CD4-positive, alpha-beta T cell treated with Interleukin-2 at 100 ng/mL for 4 hours (primary cell): ENCODE results near the gene FANCC.
"Not testable (repeated sequence)": the region's sequence is repeated elsewhere in the genome, so short reads cannot be mapped to it uniquely, and the experiment has no call there.

Source experiments
- DNase-seq: peaks from one replicate; pipeline ENCODE4 v3.0.0-alpha.2; 2020; ENCODE audit warnings: low spot score

Gene FANCC

DNA sequence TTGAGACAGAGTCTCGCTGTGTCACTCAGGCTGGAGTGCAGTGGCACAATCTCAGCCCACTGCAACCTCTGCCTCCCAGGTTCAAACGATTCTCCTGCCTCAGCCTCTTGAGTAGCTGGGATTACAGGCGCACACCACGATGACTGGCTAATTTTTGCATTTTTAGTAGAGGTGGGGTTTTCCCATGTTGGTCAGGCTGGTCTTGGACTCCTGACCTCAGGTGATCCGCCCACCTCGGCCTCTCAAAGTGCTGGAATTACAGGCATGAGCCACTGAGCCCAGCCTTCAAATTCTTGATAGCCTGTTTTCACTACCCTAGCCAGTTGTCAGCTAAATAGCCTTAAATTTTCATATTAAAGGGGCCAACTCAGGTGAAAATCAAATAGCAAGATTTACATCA, 11.6 kb upstream of the FANCC start:
- DNase-seq = not testable (repeated sequence)

- DNase-seq = no peak
Measured at GRCh38 chr9:95327239-95327865, 9.8 kb upstream of the FANCC start.

DNA sequence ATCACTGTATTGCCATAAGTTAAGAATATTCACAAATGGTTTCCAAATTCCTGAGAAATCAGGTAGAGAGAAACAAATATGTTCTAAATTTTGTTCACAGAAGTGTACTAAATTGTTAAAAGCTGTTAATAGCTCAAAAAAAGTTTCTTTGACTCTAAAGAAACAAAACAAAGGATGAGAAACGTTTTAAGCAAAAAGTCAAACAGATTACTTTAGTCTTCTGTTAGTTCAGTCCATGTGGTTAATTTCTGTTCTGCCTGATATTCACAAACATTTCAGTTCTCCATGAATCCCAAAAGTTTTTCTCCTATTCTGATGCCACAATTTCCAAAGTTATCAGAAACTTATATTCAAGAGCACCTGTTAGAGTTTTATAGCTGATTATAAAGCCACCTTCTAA, 7.7 kb upstream of the FANCC start:
- no peak for DNase-seq

GRCh38 chr9:95317893-95318211, 343 bp upstream of the FANCC start:
- DNase-seq = no peak

DNA sequence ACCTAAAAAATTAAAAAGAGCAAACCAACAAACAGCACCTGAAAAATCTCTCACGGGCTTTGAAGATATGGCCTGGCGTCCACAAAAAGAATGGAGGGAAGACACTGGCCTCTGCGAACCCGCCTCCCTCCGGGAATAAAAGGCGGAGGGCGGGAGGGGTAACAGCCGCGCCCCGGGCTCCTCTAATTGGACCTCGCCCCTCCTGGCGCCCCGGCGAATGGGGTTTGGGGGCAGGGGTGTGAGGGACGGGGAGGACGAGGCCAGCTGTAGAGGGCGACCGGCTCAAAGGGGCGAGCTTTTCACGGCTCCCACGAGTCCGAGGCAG, 753 bp downstream of the FANCC start:
- no peak for DNase-seq

DNA sequence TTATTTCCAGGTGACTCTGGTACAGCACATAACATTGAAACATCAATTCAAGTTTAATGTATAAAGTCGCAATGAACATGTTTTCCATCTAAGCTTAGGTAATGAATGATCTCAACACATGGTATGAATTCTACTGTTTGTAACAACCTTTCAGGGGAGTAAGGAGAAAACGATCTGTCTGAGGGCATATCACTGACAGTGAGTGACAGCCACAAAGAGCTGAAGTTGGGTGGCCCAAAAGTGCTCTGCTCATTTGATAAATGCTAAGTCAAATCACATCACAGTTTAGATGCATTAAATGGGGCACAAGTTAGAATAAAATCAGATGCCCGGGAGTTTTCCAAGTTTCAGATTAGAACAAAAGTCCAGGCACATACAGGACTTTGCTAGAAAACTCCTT, 1.2 kb downstream of the FANCC start:
- DNase-seq = no peak

- no peak for DNase-seq
Measured at GRCh38 chr9:95315108-95315746, 2.3 kb downstream of the FANCC start.

- no peak for DNase-seq
Measured at GRCh38 chr9:95313010-95313498, 4.5 kb downstream of the FANCC start.

DNA sequence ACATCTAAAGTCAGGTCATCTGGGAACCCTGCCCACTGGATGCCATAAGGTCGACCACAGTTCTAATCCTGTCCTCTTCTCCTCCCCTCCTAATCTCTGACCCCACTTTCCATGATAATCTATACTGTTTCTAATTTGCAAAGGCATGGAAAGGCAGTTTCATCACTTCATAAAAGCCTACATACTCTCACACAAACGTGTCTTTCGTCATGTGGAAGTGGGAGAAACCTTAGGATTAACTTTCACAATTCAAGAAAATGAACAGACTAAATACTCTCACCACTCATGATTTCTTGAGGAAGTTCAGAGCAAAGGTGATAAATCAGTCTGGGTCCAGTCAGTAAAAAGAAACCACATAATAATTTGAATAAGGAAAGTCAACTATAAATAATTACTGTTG, 5.5 kb downstream of the FANCC start:
- DNase-seq = no peak

- no peak for DNase-seq
Measured at GRCh38 chr9:95307538-95307937, 10.0 kb downstream of the FANCC start.

- no peak for DNase-seq
Measured at GRCh38 chr9:95306819-95307218, 10.7 kb downstream of the FANCC start.

- no peak for DNase-seq
Measured at GRCh38 chr9:95305770-95306492, 11.6 kb downstream of the FANCC start.

- no peak for DNase-seq
Measured at GRCh38 chr9:95302479-95302878, 15.0 kb downstream of the FANCC start.

- no peak for DNase-seq
Measured at GRCh38 chr9:95297760-95298159, 19.7 kb downstream of the FANCC start.

DNA sequence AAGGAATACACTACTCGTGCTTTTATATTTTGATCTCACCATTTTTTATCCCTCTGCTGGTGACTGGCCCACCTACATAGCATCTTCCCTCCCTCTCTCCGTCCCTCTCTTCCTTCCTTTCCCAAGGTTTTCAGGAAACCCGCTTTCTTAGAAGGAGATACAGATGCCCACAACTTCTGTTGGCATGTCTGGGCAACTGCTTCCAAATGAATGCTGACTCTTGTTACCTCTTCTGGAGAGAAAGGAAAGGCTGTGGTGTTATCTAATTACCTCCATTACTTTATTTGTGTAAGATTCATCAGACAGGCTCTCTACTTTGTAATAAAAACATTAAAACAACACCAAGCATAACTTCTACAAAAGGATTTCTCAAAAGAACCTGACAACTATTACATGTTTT, 20.2 kb downstream of the FANCC start:
- no peak for DNase-seq

DNA sequence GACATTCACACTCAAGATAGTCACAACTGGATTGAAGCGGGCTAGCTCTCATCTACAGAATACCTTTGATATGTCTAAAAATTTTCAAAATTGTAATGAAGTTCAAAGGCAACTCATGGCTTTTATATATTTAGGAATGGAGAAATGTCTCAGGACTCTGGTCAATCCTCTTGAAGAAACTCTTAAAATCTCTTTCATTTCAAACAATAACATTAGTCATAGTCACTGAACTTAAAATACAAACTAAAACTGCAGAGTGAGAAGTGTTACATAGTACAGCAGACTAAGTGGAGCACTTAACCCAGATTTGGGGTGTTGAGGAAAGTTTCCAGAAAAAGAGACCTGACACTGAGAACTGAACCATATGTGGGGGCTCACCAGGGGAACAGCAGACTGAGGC, 20.7 kb downstream of the FANCC start:
- no peak for DNase-seq

DNA sequence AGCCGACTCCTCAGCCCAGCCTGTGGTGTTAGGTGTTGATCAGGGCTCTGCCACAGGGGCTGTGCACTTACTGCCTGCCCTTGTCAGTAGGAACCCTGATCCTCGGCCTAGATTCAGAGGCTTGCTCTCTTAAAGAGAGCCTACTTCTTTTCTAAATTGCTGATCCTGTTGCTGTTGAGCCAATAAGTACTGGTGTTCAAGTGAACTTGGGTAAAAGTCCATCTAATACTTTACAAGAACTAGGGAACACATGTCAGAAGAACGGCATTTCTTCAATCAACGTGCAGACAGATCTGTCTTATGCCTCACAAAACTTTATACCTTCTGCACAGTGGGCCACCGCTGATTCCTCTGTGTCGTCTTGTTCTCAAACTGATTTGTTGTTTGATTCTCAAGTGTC, 24.2 kb downstream of the FANCC start:
- DNase-seq = not testable (repeated sequence)

- DNase-seq = no peak
Measured at GRCh38 chr9:95292226-95292625, 25.3 kb downstream of the FANCC start.

- no peak for DNase-seq
Measured at GRCh38 chr9:95286151-95286550, 31.4 kb downstream of the FANCC start.

DNA sequence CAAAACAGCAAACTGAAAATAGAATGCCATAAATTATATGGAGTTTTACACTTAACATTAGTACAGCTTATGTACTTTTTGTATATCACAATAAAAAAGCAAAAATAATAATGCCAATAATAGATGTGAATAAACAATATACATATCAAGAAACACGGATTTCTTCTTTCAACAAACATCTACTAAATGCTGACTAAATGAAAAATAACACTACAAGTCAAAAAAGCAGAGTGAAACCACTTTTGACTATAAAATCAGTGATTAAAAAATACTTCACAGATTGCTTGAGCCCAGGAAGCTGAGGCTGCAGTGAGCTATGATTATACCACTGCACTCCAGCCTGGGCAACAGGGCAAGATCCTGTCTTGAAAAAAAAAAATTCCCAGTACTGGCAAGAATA, 32.2 kb downstream of the FANCC start:
- DNase-seq = no peak

DNA sequence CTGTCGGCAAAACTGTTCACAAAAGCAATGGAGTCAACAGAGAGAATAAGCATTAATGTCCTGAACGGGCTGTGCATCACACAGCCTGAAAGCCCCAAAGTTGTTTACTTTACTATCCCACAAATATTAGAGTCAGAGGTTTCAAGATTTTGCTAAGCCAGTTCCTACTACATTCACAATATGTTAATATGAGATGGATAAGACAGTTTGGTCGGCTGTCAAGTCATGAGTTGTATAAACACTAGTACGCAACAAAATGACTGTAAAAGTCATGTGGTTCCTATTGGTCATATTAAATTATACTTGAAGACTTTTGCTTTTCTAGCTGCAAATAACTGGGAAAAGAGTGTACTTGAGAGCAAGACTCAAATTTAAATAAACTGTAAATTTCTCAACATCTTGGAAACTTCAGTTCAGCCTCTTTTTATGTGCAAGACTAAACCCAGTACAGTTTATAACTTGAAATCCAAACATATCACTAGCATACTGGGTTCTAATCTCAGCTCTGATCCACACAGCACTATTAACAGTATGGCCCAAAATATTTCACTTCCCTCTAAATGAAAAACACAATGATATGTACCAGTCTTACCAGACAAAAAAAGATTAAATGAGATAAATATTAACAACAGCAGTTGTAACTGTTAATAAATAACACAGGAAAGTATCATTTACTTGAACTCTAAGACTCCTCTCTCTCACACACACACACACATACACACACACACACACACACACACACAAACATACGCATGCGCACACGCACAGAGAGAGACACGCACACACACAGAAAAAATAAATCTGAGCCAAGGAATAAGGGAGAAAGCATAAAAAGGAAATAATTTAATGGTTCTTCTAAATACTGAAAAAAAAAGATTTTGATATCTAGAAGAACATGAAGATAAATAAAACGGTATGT, 33.1 kb downstream of the FANCC start:
- no peak for DNase-seq

DNA sequence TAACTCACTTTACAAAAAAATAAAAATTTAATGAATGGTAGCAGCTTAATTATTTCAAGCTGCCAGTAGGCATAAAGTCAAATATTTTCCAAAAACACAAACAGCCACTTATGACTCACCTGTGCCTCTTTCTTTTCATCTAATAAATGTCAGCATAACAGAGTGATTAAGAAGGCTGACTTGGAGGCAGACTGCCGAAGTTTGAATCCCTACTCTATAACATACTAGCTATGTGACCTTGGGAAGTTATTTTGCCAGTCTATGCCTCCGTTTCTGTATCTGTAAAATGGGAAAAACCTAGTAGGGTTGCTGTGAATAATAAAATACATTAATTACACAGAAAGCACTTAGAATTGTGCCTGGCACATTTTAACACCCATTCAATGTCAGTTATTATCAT, 33.8 kb downstream of the FANCC start:
- DNase-seq = no peak

DNA sequence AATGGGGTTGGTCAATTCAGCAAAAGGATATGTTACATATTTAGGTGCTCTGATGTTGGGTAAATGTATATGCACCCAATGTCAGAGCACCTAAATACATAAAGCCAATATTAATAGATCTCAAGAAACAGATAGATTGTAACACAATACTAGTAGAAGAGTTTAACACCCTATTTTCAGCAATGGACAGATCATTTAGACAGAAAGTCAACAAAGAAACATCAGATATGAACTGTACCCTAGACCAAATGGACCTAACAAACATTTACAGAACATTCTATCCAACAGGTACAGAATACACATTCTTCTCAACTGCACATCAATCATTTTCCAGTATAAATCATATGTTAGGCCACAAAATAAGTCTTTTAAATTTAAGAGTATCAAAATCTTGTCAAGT, 35.2 kb downstream of the FANCC start:
- no peak for DNase-seq
